WERI-Rb-1 (cell line): ENCODE data around the gene CLDN6.

ENCODE experiments used
- DNase-seq: peaks from one replicate; pipeline ENCODE4 v3.0.0-alpha.2; 2020
- H3K27ac ChIP-seq: fragments of 250-450 bp; sonication (Bioruptor Pico); 2 replicates; pipeline ENCODE4 v1.5.1; 2020; ENCODE audit warnings: mild to moderate bottlenecking, moderate library complexity
- H3K27me3 ChIP-seq: fragments of 250-450 bp; sonication (Bioruptor Pico); 2 replicates; pipeline ENCODE4 v1.5.1; 2021; ENCODE audit warnings: mild to moderate bottlenecking, low read depth, moderate library complexity; ENCODE audit not compliant: insufficient read depth, severe bottlenecking
- H3K36me3 ChIP-seq: fragments of 250-450 bp; sonication (Bioruptor Pico); 2 replicates; pipeline ENCODE4 v1.5.1; 2020; ENCODE audit warnings: mild to moderate bottlenecking, moderate library complexity
- H3K4me3 ChIP-seq: 2 replicates; pipeline ENCODE4 v1.5.1; 2011; ENCODE audit warnings: low read depth, mild to moderate bottlenecking, control low read depth, low read length
- H3K9me3 ChIP-seq: fragments of 250-450 bp; sonication (Bioruptor Pico); 2 replicates; pipeline ENCODE4 v1.5.1; 2021; ENCODE audit warnings: mild to moderate bottlenecking, moderate library complexity; ENCODE audit not compliant: severe bottlenecking
- CTCF ChIP-seq: IDR thresholded peaks from 2 replicates; pipeline ENCODE4 v1.5.1; 2011; ENCODE audit warnings: low read depth, mild to moderate bottlenecking, control low read depth, inconsistent platforms, low read length

CLDN6 gene

GRCh38 chr16:2987286-2987685, 30.7 kb downstream of the CLDN6 start:
- Histone ChIP-seq H3K9me3 (no peaks in the 10 kb centered on the region), H3K27ac (no peak overlapping the region), H3K27me3 (no peaks in the 10 kb centered on the region), H3K36me3 (no peaks in the 10 kb centered on the region), H3K4me3 (no peak overlapping the region)
- DNase-seq: no peak
- TF ChIP-seq CTCF: no peak

GRCh38 chr16:2986623-2987188, 31.3 kb downstream of the CLDN6 start:
- no peak for DNase-seq
- Histone ChIP-seq H3K36me3 (no peaks in the 10 kb centered on the region), H3K27ac (no peak overlapping the region), H3K27me3 (no peaks in the 10 kb centered on the region), H3K9me3 (no peaks in the 10 kb centered on the region), H3K4me3 (no peak overlapping the region)
- TF ChIP-seq CTCF: no peak

GRCh38 chr16:2985893-2986355, 32.1 kb downstream of the CLDN6 start:
- Histone ChIP-seq H3K9me3 (no peaks in the 10 kb centered on the region), H3K36me3 (no peaks in the 10 kb centered on the region), H3K4me3 (no peak overlapping the region), H3K27me3 (no peaks in the 10 kb centered on the region), H3K27ac (peak overlapping the region; percentile 24; the same call in 1 of the 2 replicates)
- TF ChIP-seq CTCF: no peak
- DNase-seq: no peak

GRCh38 chr16:2985462-2985861, 32.5 kb downstream of the CLDN6 start:
- Histone ChIP-seq H3K4me3 (no peak overlapping the region), H3K27me3 (no peaks in the 10 kb centered on the region), H3K9me3 (no peaks in the 10 kb centered on the region), H3K27ac (no peak overlapping the region), H3K36me3 (no peaks in the 10 kb centered on the region)
- no peak for DNase-seq
- no peak for TF ChIP-seq CTCF

DNA sequence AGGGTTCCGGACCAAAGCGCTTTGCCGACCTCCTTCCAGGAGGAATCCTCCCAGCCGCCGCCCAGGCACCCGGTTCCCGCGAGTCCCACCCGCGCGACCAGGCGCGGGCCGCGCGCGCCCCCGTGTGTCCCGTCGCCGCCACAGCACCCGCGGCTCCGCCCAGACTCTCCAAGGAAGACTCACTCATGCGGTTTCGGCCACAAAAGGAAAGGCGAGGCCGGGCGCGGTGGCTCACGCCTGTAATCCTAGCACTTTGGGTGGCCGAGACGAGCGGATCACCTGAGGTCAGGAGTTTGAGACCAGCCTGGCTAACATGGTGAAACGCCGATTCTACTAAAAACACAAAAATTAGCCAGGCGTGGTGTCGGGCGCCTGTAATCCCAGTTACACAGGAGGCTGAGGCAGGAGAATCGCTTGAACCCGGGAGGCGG, 34.3 kb downstream of the CLDN6 start:
- peak; percentile 86 for DNase-seq
- Histone ChIP-seq H3K36me3 (peaks cover 9% of the 10 kb centered on the region), H3K27me3 (no peaks in the 10 kb centered on the region), H3K4me3 (no peak overlapping the region; the same call in 1 of the 2 replicates), H3K9me3 (no peaks in the 10 kb centered on the region), H3K27ac (peak overlapping the region; percentile 65)
- peak; percentile 85 for TF ChIP-seq CTCF

- no peak for DNase-seq
- H3K27ac ChIP-seq: peak overlapping the region; percentile 81
- TF ChIP-seq CTCF: no peak
- H3K27me3 ChIP-seq: no peaks in the 10 kb centered on the region
- H3K4me3 ChIP-seq: no peak overlapping the region
- no peaks in the 10 kb centered on the region for H3K9me3 ChIP-seq
- peaks cover 21% of the 10 kb centered on the region for H3K36me3 ChIP-seq
These were observed 35.6 kb downstream of the CLDN6 start for GRCh38 chr16:2982402-2982801.
